H4 (cell line): ENCODE results near the gene SIL1. TPM values are rescaled to one million over a fixed set of nuclear protein-coding genes. Genes with fewer than 3 reads are reported as not detected.

Experiments used
- DNase-seq: peaks from one replicate; pipeline ENCODE4 v3.0.0-alpha.2; 2015; ENCODE audit warnings: low spot score
- total RNA-seq: library from RNA; depleted of rRNA; stranded (reverse); fragments of >200 nt; shearing (Covaris generic); gene quantifications from 2 replicates; pipeline ENCODE4 v1.2.3, GENCODE V29; 2014

SIL1 gene
- total RNA-seq, 1 experiment from 2014 or later, result 50.9 TPM

DNA sequence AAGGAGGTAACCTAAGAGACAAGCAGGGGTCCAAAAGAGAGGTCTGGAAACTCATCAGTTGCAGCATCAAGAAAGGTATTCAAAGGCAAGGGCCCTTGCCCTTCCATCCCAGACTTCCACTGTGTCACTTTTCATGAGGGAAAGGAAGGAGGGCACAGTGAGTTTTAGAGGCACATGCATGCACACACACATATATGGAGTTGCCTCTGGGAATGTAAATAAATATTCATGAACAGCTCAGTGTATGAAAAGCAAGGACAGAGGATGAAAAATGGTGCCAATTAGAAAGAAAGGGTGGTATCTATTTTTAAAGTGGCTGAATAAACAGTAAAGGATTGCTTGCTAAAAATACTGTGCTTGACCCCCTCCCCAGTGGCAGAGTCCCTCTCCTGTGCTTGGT lies 217.7 kb downstream of the SIL1 start:
- DNase-seq, result no peak

DNA sequence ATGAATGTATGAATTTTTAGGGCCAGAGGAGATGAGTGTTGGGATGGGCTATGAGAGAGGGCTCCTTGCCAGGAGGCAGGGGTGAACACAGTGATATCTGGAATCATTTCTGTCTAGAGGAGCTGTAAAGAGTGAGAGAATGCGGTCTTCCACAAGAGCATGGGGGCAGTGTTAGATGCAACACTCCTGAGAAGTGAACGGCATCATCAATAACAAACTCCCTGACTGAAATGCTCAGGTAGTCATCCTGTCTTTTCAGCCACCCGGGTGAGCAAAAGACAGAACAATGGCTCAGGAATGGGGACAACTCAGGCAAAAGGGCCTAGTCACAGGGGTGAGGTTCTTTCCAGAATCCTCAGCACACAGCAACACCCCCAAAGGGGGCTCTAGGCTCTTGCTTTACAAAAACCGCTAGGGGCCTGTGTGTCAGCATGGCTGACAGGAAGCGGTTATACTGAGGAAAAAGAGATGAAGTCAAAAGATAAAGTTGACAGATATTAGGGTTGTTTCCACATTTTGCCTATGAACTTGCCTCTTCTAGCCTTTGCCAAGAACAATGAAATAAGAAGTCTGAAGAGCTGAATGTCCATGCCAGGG lies 218.4 kb downstream of the SIL1 start:
- no peak for DNase-seq

DNA sequence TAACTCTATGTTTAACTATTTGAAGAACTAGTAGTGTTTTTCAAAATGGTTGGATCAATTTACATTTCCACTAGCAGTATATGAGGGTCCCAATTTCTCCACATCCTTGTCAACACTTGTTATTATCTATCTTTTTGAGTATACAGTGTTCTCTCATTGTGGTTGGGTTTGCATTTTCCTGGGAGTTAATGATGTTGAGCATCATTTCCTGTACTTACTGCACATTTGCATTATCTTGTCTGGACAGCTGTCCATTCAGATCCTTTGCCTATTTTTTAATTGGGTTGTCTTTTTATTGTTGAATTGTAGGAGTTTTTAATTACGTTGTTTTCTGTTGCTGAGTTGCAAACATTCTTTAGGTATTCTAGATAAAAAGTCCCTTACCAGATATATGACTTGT lies 219.6 kb downstream of the SIL1 start:
- no peak for DNase-seq

DNA sequence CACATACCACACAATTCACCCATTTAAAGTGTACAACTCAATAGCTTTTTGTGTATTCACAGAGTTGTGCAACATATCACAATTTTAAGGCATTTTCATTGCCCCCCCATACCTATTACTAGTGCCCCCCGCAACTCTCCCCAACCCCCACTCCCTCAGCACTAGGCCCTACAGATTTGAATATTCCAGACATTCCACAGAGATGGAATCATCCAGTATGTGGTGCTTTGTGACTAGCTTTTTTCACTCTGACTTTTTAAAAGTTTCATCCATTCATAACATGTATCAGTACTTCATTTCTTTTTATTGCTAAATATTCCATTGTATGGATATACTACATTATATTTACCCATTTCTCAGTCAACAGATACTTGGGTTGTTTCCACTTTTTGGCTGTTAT lies 220.1 kb downstream of the SIL1 start:
- no peak for DNase-seq

DNA sequence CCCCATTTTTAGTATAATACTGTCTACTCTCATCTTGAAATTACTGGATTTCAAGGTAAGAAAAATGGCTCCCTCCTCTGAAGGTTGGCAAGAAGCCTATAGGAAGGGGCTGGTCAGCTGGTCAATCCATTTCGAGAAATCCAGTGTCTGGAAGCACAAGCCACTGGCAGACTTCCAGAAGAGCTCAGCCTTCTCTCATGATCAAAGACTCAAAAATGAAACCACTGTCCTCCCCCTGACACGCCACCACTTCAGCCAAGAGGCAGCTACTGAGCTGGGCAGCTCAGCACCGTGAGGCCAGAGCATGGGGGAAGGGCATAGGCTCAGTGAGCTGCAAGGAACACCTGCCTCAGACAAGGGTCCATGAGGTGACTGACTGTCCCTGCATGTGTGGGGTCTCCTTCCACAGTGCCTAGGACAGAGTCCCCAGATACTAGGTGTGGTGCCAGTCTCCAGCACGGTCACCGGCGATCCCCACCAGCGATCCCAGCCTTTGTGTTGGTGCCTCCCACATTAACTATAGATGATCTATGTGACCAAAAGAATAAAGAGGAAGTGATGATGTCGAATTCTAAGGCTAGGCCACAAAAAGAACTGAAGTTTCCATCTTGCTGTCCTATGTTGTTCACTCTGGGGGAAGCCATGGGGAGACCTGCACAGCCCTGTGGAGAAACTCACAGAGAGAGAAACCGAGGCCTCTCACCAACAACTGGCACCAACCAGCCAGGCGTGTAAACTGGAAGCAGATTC lies 222.9 kb downstream of the SIL1 start:
- DNase-seq, result peak; percentile 24

DNA sequence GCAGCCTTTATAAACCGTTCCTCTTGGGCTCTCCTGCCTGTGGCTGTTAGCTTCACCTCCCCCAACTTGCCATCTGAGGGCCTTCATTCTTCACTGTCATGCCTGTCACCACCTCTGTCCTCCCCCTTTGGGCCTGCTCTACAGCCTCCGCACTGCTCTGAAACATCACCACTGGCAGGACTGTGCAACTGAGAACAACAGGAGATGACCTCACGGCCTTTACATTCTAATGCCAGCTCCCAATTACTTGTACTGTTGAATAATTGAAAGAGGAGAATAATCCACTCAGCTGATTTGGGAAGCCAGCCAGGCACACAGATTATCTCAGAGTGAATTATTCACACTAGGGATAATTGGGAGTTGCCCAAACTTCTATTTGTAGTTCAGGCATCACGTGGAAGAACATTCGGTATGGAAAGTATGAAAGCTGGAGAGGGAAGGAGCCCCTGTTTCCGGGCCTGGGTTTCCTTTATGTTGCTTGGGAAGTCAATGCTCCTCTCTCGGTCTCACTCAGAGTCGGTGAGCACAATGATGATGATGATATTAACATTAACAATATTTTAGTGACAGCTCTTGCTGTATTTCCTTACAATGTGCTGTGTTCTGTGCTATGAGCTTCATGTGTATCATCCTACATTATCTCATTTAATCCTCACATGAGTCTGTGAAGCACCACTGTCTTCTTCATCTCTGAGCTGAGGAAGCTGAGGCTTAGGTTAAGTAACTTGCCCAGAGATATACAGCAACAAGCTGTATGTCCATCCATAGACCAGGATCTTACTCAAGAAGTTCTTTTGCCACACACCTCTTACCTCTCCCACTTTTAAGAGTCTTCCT lies 223.7 kb downstream of the SIL1 start:
- DNase-seq, result no peak

DNA sequence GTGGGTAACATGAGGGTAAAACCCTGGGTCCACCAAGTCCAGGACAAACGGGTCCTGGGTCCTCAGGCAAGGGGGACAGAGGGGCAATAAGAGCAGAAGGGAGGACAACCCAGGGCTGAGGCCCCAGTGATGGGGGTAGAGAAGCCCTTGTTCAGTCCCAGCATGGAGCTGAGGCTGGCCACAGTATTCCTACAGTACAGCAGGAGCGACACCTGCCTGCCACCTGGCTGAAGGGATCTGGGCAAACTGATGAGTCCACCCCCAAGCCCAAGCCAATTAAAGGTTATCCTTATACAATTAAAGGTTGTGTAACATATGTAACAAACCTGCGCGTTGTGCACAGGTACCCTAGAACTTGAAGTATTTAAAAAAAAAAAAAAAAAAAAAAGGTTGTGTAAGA lies 225.3 kb downstream of the SIL1 start:
- no peak for DNase-seq

DNA sequence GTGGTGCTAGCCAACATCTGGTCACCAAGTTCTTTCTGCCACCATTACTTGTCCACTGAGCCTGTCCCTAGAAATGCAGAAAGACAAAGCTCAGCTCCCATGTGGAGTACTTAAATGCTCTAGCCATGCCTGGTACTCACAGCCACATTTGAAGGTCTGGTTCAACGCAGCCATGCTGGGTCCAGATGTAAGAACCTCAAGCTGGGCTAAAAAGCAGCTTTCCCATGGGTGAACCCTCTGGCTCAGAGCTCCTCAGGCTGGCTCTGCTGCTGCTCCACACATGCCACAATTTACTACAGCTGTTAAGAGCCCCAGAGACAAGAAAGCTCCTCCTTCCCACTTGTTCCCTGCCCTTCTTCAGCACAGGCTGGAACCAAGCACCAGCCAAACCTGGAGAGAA lies 225.9 kb downstream of the SIL1 start:
- no peak for DNase-seq

DNA sequence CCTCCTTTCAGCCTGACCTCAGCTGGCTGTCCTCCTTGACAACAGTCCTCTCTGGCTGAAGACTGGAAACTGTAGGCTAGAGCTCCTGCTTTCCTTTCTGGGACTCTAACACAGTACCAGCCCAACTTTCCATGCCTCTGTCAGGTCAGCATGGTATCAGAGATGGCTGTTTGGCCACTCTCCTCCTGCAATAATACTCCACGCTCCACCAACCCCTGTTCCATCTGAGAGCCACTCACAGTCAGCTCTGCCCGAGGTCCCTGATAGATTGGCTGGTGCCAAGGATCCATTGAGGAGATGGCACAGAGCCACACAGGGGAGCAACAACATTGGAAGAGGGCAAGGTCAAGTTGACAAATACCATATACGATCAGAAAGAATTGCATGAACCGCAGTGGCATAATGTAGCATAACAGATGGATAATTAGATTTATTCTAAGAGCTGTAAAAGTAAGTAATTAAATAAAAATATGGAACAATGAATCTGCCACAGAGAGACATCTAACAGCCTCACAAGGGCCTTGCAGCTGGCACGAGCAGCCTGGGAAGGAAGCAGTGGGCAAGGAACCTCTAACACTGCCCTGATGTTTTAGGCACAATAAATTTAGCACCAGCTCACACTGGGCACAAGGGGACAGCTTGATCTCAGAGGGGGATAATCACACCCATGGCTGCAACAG lies 228.7 kb downstream of the SIL1 start:
- no peak for DNase-seq

DNA sequence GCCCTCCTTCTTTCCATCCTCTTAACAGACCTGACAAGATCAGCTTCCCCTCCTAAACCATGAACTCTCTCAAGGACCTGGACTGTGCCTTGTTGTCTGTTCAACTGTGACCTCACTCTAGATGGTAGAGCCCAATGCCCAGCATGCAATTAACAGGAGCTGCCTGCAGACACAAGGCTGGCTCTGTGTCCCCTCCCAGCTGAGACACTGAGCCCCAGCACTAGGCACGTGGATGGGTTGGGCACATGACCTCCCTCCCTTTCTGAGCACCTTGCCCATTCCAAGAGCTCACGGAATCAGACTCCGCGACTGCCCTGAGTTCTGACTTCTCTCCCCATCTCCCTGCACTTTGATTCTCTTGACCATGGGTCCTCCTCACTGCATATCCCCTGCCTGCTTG lies 229.6 kb downstream of the SIL1 start:
- DNase-seq, result no peak

DNA sequence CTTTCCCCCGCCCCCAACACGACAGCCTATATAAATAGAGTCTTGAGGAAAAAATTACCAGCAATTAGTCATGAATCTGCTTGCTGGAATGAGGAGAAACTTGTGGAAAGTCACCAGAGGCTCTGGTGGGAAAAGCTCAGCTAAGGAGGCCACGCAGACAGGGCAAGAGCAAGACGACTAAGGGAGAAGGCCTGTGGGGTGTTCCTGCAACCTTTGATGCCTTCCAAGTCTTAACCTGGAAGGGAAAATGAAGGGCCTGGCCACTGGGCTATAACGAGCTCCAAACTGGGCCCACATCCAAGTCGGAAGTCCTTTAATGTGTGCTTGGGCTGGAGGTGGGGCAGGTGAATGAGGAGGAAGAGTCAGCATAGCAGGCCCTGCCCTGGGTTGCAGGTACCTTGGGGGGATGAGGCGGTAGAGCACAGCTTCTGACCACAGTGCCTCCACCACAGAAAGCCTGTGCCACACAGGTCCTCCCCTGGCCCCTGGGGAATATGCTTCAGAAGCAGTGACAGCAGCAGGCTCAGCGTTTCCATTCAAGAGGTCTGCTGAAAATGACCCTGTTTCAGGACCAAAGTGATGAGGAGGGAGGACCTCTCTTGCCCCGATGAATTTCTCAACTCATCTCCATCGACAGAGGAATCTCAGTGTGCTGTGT lies 230.2 kb downstream of the SIL1 start:
- DNase-seq, result no peak

DNA sequence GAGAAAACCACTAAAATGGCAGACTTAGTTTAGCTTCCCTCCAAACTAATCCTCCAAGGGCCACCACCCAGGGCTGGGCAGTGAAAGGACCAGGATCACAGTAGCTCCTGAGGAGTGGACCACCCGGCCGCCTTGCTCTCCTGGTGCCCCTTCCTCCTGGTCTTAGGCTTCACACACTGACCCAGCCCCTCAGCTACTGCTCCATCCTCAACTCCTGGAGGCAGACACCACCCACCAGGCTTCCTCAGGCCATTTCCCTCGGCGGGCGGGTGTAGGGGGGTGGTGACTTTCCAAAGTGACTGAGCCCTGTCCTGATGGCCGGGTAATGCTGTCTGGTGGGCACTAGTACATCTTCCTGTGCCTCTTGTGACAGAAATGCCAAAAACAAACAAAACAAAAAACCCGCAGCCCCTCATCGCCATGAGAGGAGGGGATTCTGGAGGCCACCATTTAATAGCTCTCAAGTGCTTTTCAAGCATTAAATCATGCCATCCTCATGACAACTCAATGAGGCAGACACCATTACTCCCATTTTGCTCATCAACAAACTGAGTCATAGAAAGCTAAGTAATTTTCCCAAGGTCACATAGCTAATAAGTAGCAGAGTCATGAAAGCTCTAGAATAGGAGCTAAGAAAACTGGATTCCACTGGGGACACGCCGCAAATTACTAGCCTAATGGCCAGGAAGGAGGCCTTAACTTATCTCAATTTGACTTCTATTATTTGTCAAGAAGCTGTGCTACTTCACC lies 231.8 kb downstream of the SIL1 start:
- DNase-seq, result no peak

DNA sequence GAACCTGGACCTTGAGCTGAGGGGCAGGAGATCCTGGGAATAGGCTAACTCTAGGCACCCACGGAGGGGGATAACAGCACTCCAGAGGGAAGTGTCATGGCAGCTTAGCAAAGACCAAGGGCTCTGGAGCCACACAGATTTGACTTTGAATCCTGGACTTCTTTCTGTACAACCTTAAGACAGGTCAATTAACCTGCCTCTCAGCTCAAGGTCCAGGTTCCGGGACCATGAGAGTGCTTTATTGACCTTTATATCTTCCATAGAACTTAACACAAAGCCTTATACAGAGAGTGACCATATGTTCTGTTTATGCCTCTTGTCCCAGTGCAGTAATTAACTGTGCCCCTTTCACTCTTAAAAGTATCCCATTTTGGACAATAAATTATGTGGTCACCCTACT lies 232.5 kb downstream of the SIL1 start:
- DNase-seq, result no peak

DNA sequence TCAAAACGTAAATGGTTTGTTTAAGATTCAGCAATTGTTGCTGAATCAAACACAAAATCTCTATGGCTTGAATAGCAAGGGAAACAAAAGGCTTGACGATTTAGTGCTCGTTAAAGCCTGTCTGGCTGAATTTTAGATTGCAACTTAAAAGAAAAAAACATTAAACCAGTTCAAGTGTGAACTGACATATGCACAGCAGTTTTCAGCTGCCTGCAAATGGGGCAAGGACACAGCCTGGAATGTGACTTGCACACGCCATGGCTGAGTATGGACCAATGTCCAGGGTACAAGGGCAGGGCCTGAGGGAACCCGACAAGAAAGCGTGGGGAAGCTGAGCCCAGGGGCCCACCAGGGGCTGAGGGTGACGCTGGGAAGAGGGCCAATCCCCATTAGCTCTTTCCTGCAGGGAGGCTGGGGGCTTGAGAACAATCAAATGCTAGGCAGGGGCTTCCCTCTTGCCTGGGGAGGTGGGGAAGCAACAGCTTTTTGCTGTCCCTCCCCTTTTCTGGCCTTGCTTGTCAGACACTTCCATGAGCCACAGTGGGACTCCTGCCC lies 233.4 kb downstream of the SIL1 start:
- no peak for DNase-seq

DNA sequence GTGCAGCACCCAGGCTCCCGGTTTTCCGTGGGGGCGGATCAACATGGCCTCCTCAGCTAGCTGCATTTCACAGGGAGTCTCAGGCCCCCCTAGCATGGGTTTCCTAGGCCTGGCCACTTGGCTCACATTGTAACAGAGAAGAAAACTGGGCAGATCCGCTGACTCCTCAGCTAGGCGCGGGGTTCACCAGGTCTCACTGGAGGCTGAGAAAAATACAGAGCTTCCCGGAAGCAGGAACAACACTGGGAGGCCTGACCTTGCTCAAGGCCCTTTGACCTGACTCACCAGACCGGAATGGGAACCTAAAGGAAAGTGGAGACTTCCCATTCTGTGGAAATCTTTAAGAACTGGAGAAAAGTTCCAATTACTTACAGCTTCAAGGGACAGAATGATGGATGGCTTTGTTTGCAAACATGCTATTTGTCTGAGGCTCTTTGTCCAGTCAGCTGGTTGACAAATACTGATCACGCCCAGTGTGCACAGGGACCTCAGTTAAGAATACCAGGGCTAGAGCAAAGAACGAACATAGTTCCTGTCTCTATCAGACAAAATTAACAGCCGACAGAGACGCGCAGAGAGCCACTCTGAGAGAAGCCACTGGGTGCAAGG lies 234.3 kb downstream of the SIL1 start:
- DNase-seq, result no peak

DNA sequence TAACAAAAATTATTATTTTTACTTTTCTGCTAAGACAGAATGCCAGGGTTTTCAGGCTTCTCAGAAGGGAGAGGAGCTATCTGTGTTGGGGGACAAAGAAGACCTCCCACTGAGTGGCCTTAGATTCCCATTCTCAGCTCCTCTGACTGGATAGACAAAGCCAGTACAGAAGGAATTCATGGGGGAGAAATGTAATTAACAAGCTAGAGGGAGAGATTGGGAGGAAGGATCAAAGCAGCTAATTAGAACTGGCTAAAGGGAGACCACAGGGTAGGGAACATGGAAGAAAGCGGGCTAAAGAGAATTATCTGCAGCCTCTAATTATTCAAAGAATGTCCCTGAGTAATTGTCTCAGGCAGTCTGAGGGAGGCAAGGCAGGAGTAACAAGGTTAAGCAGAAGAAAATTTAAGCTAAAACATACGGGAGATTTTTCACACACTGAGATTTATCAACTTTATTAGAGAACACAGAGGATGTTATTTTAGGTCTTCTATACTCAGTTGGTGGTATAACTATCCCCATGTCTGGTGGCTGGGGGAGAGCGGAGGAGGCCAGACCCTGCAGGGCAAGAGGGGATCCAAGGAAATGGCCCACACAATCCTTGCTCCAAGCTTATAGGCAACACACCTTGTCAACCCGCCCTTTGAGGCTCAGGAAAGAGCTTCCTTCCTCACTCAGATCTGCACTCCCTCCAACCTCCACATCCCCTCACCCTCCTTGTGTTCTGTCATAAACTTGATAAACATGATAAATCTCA lies 235.4 kb downstream of the SIL1 start:
- no peak for DNase-seq

DNA sequence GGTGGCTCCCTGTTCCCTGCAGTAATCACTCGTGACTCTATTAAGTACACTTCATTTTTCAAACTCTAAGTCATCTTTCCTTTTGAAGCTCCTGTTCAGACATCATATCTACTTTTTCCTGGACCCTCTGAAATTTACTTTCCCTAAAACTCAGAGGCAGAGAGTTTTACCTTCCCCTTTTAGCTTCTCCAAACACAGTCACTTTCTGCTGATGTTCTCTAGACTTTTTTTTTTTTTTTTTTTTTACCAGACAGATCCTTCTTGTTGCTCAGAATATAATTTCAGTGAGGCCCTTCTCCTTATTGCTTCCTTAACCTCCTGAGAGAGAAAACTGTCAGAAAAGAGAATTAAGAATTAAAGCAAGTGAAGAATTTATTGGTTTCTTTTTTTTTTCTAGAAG lies 236.4 kb downstream of the SIL1 start:
- DNase-seq, result no peak

DNA sequence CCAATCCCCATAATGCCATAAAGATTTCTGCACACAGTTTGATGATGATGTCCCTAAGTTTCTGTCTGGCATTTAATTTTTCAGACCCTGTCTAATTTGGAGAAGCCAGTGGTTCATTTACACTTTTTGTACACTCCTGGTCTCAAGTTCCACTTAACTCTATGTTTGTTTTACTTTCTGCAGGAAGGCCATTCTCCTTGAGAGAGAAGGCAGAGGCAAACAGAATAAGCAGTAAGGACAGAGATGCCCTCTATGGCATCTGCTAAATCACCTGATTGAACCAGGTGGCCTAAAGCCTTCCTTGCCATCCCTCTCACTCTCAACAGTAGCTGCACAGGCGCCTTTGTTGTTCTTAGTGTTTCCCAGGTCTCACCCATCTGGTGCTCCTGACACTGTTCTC lies 236.9 kb downstream of the SIL1 start:
- DNase-seq, result no peak

DNA sequence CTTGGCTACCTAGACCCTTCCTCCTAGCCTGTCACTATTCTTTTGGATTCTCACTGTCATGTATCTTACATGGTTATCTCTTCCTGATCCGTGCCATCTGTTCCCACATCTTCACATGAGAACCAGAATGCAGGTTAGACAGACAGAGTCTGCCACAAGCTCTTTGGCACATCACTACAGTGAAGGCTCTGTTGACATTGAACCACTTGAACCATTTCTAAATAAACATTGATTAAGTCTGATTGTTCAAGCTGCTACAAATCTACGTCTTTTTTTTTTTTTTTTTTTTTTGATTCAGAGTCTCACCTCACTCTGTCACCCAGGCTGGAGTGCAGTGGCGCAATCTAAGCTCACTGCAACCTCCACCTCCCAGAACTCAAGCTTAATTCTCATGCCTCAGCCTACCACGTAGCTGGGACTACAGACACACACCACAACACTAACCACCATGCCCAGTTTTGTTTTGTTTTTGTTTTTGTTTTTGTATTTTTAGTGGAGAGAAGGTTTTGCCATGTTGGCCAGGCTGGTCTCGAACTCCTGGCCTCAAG lies 237.9 kb downstream of the SIL1 start:
- no peak for DNase-seq
